Dermis blood vessel endothelial cell (primary cell): ENCODE data around the gene GJA9. TPM values are rescaled to one million over a fixed set of nuclear protein-coding genes. Genes with fewer than 3 reads are reported as not detected.
"Not testable (repeated sequence)": the region's sequence is repeated elsewhere in the genome, so short reads cannot be mapped to it uniquely, and the experiment has no call there.

Experiments
- DNase-seq: peaks from one replicate; pipeline ENCODE4 v3.0.0; 2010
- total RNA-seq: library from RNA; depleted of rRNA; stranded (reverse); fragments of >200 nt; gene quantifications from 2 replicates; pipeline ENCODE4 v1.2.3, GENCODE V29; 2014

Gene GJA9
- total RNA-seq, 1 donor from 2014 or later, result not detected

GRCh38 chr1:38873027-38873969 lies 8.1 kb downstream of the GJA9 start, which contains the start of gene MYCBP:
Gene MYCBP, minus strand, starts transcription at chr1:38873348. Its CDS starts 43 bp downstream, at chr1:38873305.
- peak; percentile 97 for DNase-seq

- DNase-seq, result peak; percentile 39
Measured at GRCh38 chr1:38872401-38873026, 8.9 kb downstream of the GJA9 start.

GRCh38 chr1:38870996-38871395 lies 10.4 kb downstream of the GJA9 start:
- DNase-seq, result no peak

GRCh38 chr1:38867208-38867607 lies 14.2 kb downstream of the GJA9 start:
- no peak for DNase-seq

DNA sequence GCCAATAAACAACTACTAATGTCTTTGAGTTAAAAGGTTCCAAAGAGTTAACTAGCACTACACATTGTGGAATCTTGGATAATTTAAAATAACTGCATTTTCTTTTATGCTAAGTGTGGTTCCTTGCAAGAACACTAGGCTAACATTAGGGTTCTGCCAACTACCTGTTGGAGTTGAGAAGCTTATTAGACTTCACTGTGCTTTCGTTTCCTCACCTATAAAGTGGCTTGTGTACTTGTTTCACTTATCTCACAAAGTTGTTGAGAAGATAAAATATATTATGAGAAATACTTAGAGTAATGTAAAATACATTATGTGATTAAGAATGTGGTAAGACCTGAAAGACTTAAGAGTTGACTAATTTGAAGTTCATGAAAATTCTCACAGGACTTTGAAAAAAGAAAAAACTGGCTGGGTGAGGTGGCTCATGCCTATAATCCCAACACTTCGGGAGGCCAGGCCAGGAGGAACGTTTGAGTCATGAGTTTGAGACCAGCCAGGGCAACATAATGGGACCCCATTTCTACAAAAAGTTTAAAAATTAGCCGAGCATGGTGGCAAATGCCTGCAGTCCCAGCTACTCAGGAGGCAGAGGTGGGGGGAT lies 16.2 kb downstream of the GJA9 start:
- no peak for DNase-seq

GRCh38 chr1:38860454-38860795 lies 21.0 kb downstream of the GJA9 start:
- DNase-seq, result peak; percentile 27

- peak; percentile 98 for DNase-seq
Measured at GRCh38 chr1:38859561-38860453, 21.6 kb downstream of the GJA9 start, which contains the start of gene RRAGC. Gene RRAGC, minus strand, starts transcription at chr1:38859772. Its CDS starts 126 bp downstream, at chr1:38859646.

DNA sequence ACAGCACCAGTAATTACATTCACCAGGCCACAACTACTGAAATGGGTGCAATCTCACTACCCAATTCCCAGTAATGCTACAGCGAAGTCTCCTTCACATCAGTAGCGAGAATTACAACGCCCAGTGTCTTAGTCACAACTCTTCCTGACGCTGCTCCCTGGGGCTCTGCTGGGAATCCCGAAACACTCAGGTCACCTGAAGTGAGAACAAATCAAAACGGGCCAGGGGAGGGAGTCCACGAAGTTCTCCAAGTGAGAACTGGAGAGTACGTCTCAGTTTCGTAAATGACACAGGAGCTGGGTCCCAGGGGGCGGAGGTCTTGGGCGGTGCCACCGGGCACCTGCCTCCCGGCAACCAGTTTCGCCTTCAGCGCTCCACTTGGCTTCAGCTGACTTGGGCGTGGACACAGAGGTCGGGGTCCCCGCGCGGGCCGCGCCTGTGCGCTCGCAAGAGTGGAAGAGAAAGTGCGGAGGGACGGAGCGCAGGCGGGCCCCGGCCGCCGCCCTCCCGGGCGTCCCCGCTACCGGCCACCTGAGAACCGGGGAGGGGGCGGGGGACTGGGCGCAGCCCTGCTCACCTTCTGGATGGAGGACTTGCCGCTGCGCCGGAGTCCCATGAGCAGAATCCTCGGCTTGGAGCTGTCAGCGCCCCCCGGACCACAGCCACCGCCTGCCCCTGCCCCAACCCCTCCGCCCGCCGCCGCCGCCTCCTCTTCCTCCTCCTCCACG lies 22.4 kb downstream of the GJA9 start:
- peak; percentile 61 for DNase-seq

DNA sequence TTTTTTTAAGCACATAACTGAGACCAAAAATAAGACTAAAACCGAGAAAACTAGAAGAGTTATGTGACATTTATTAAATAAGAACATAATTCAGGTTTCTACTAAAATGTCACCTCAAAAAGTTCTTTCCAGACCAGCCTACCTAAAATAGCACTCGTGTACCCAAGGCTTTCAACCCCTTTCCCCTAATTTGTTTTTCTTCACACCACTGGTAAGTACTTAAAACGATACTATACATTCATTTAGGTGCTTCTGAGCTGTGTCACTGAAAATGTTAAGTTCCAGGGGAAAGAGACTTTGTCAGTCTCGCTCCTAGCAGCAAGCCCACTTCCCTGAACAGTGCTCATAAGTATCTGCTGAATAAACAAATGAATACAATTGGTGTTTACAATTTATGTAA lies 28.6 kb downstream of the GJA9 start:
- DNase-seq, result no peak

DNA sequence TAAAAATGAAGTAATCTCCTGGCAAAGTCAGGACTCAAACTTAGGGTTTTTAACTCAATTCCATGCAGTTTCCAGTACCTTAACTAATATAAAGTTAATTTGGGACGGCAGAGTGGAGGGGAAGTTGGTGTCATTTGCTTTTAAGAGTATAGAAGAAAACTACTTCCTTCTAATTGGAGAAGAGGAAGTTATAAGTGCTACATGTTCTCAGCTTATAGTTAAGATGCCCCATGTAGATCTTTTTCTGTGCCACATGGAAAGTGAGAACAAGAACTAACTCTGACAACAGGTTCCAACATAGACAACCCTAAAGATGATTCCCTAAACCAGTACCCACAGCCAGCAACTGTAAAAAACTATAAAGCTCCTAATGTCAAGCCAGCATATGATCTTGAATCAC lies 33.3 kb downstream of the GJA9 start:
- no peak for DNase-seq

DNA sequence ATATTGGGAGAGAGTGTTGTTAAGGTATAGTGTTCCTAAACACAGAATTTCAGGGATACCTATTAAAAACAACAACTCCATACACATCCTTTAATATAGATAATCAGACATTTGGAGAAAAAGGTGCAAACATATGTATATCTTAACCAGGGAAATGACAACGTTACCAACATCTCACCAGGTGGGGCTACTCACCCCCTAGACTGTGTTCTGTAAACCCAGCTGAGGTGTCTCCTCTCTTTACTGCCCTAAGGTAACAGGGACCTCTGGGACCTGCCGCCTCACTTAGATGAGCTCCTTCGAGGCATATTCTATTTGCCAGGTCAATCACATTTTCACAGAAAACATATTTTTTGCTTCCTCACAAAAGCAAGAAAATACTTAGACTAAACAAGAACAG lies 35.2 kb downstream of the GJA9 start:
- no peak for DNase-seq

GRCh38 chr1:38845088-38845487 lies 36.3 kb downstream of the GJA9 start:
- DNase-seq, result not testable (repeated sequence)

- DNase-seq, result peak; percentile 49
Measured at GRCh38 chr1:38840281-38840680, 41.1 kb downstream of the GJA9 start.

- DNase-seq, result peak; percentile 69
Measured at GRCh38 chr1:38839363-38839762, 42.0 kb downstream of the GJA9 start.

- not testable (repeated sequence) for DNase-seq
Measured at GRCh38 chr1:38836316-38836715, 45.1 kb downstream of the GJA9 start.

DNA sequence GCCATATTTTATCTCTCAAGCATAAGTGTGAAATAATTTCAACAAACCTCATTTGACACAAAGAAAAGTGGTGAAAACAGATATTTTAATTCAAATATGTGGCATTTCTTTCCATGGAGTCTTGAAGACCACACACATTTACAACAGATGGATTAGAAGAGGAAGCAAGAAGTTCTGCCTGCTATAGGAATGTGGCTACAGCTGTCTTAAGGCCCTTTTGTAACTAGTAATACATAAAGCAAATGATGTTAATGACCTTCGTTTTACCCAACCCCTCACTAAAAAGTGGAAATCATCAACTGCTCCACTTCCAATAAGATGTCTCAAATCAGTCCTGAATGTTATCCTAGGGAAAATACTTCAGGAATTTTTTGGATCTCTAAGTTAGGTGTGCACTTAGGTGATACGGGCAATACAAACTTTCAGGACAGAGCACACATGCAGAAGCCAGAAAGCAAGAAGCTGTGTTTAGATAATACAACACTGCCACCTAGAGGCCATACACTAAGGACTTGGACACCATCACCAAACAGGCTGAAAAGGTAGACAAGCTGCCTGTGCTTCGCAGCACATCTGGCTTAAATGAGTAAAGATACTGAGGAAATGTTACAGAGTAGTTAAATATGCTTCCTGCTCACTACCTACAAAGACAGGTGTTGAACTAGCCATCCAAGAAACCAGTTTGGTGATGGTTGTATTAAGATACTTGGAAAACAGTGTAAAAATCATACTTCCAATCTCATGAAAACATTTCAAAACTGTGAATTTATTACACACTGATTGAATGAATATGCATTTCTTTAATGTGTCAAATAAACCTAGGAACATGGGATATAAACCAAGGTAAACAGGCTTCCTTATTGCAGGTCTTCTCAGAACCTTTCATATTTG lies 46.2 kb downstream of the GJA9 start:
- peak; percentile 93 for DNase-seq

GRCh38 chr1:38834221-38834782 lies 47.1 kb downstream of the GJA9 start:
- no peak for DNase-seq

- no peak for DNase-seq
Measured at GRCh38 chr1:38833146-38833545, 48.2 kb downstream of the GJA9 start.

DNA sequence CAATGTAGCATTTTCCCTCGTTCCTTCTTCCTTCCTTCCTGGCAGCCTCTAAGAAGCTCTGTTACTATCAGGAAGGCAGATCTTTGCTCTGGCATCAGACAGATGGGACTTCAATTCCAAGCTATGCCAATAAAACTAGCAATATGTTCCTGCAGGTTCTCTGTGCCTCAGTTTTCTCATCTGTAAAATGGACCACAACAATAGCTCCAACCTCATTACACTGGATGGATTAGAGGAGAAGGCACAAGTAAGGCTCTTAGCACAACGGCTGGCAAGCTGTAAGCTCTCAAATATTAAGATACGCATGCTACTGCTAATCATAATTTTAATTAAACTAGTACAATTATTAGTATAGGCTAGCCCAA lies 49.0 kb downstream of the GJA9 start:
- DNase-seq, result no peak

DNA sequence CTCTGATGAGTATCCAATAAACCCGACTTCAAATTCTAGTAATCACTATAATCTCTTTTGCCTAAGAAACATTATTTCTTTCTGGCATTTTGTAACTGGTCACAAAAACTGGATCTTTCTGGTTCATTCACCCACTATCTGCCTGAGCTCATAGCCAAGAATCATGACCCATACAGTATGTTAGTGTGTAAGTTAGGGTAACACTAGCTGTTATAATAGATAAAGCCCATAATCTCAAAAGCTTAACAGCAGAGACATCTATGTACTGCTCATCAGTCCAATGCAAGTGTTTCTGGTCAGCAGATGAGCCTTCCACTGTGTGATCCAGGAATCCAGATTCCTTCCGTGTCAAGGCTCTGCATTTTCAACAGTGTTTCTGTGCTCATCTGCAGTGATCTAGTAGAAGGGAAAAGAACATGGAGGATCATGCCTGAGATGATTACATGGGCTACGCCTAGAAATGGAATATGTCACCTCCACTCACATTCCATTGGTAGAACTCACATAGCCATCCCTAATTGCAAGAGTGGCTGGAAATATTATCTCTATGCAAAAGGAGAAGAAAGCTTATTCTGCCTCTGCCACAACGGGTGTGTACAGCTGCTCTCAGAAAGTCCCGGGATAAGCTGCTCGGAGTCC lies 49.5 kb downstream of the GJA9 start:
- no peak for DNase-seq
